CD14-positive monocyte (primary cell): ENCODE results near the gene GFRAL. TPM values are rescaled to one million over a fixed set of nuclear protein-coding genes. Genes with fewer than 3 reads are reported as not detected.

ENCODE experiments used
- DNase-seq, 3 donors: peaks; one replicate each; pipeline ENCODE4 v3.0.0-alpha.2; 2011 to 2022
- H2AFZ ChIP-seq: 2 replicates; pipeline ENCODE4 v1.6.0; 2012; ENCODE audit warnings: mild to moderate bottlenecking, low read depth, low read length, inconsistent platforms; ENCODE audit not compliant: insufficient read depth, poor library complexity, severe bottlenecking
- H3K27ac ChIP-seq, 2 donors: 1 replicate in 1 of 2; 2 replicates in 1 of 2; pipeline ENCODE4 v1.5.1; 2012 to 2013; ENCODE audit warnings: low read length in 2 of 2, control low read depth in 1 of 2, inconsistent platforms in 1 of 2, low read depth in 1 of 2, mild to moderate bottlenecking in 1 of 2
- H3K27me3 ChIP-seq, 2 donors: one replicate each; pipeline versions ENCODE4 v1.6.0 to v1.6.1; 2011 to 2013; ENCODE audit warnings: low read length in 2 of 2; ENCODE audit not compliant: control insufficient read depth in 2 of 2, insufficient read depth in 2 of 2
- H3K36me3 ChIP-seq, 2 donors: replicated peaks in 1 of 2; 1 replicate in 1 of 2; 2 replicates in 1 of 2; pipeline versions ENCODE4 v1.5.1 to v1.6.1; 2012 to 2013; ENCODE audit warnings: low read length in 2 of 2, control low read depth in 1 of 2, inconsistent platforms in 1 of 2, mild to moderate bottlenecking in 1 of 2; ENCODE audit not compliant: insufficient read depth in 2 of 2, control insufficient read depth in 1 of 2
- H3K4me1 ChIP-seq, 2 donors: 1 replicate in 1 of 2; 2 replicates in 1 of 2; pipeline versions ENCODE4 v1.5.1 to v1.6.1; 2012 to 2013; ENCODE audit warnings: low read length in 2 of 2, control low read depth in 1 of 2, inconsistent platforms in 1 of 2, mild to moderate bottlenecking in 1 of 2, moderate library complexity in 1 of 2; ENCODE audit not compliant: insufficient read depth in 2 of 2, control insufficient read depth in 1 of 2
- H3K4me2 ChIP-seq: replicated peaks from 2 replicates; pipeline ENCODE3; 2012; ENCODE audit warnings: low read length, moderate library complexity, mild to moderate bottlenecking; ENCODE audit not compliant: poor library complexity, severe bottlenecking; ENCODE audit errors: extremely low read depth
- H3K4me3 ChIP-seq, 3 experiments: fragments of 200-600 bp in 1 of 3; sonication (generic) in 1 of 3; replicated peaks in 1 of 3; 1 replicate in 2 of 3; 2 replicates in 1 of 3; pipeline ENCODE4 v1.5.1; 2011 to 2013; ENCODE audit warnings: low read length in 3 of 3, mild to moderate bottlenecking in 3 of 3, control low read depth in 2 of 3, low read depth in 2 of 3, inconsistent platforms in 1 of 3, moderate library complexity in 1 of 3
- H3K79me2 ChIP-seq: 2 replicates; pipeline ENCODE4 v1.6.0; 2012; ENCODE audit warnings: mild to moderate bottlenecking, control low read depth, inconsistent platforms, low read length, moderate library complexity; ENCODE audit not compliant: insufficient read depth
- H3K9ac ChIP-seq: 2 replicates; pipeline ENCODE4 v1.6.0; 2017; ENCODE audit warnings: low read length, mild to moderate bottlenecking; ENCODE audit not compliant: insufficient read depth, poor library complexity, severe bottlenecking
- H3K9me3 ChIP-seq, 2 donors: replicated peaks in 1 of 2; 1 replicate in 1 of 2; 2 replicates in 1 of 2; pipeline versions ENCODE4 v1.5.1 to v1.6.1; 2012 to 2013; ENCODE audit warnings: low read length in 2 of 2, control low read depth in 1 of 2; ENCODE audit not compliant: control insufficient read depth in 1 of 2, insufficient read depth in 1 of 2
- H4K20me1 ChIP-seq: 2 replicates; pipeline ENCODE4 v1.6.0; 2012; ENCODE audit warnings: mild to moderate bottlenecking, low read length, control low read depth, moderate library complexity; ENCODE audit not compliant: insufficient read depth
- H3K27ac Mint-ChIP-seq, 7 donors: one replicate each; pipeline ENCODE4 v1.8.0; 2020; ENCODE audit warnings: mild to moderate bottlenecking in 7 of 7, mixed read lengths in 7 of 7, moderate library complexity in 6 of 7, inconsistent platforms in 2 of 7
- H3K27me3 Mint-ChIP-seq, 3 donors: one replicate each; pipeline ENCODE4 v1.8.0; 2021 to 2022; ENCODE audit warnings: low read depth in 3 of 3, mild to moderate bottlenecking in 3 of 3, mixed read lengths in 3 of 3, moderate library complexity in 3 of 3, inconsistent platforms in 1 of 3
- H3K36me3 Mint-ChIP-seq, 2 donors: one replicate each; pipeline ENCODE4 v1.8.0; 2020; ENCODE audit warnings: mixed read lengths in 2 of 2, inconsistent platforms in 1 of 2, mild to moderate bottlenecking in 1 of 2
- H3K4me1 Mint-ChIP-seq: one replicate; pipeline ENCODE4 v1.8.0; 2020; ENCODE audit warnings: mild to moderate bottlenecking, mixed read lengths
- H3K4me3 Mint-ChIP-seq, 2 donors: one replicate each; pipeline ENCODE4 v1.8.0; 2020; ENCODE audit warnings: mild to moderate bottlenecking in 2 of 2, mixed read lengths in 2 of 2, moderate library complexity in 1 of 2
- H3K9me3 Mint-ChIP-seq, 7 donors: one replicate each; pipeline ENCODE4 v1.8.0; 2020 to 2022; ENCODE audit warnings: mixed read lengths in 7 of 7, mild to moderate bottlenecking in 6 of 7, moderate library complexity in 6 of 7, inconsistent platforms in 2 of 7
- CTCF ChIP-seq: fragments of 200-600 bp; IDR thresholded peaks from one replicate; pipeline ENCODE4 v1.8.0; 2022; ENCODE audit warnings: antibody characterized with exemption, mild to moderate bottlenecking
- WGBS: methylation state at CpG from one replicate; pipeline ENCODE4 v1.1.5; 2013; ENCODE audit warnings: missing lambda C conversion rate; ENCODE audit not compliant: insufficient coverage; 5-methylcytosine and 5-hydroxymethylcytosine counted together
- intact Hi-C, 2 donors: fragments of 100-400 bp; cut with micrococcal nuclease; formaldehyde crosslinking; loops; one replicate each; pipeline versions ENCODE4 v1.15.0 to v1.15.1; 2023
- polyA plus RNA-seq, 3 donors: library from polyadenylated mRNA; depleted of rRNA in 1 of 3; unstranded in 2 of 3; stranded (reverse) in 1 of 3; fragments of 300-500 nt in 2 of 3; fragments of >200 nt in 1 of 3; fragmentation: Illumina TruSeq in 2 of 3; gene quantifications; 1 replicate in 2 of 3; 2 replicates in 1 of 3; pipeline ENCODE4 v1.2.3, GENCODE V29; 2012 to 2021

GFRAL gene
- polyA plus RNA-seq, 3 donors: not detected

GRCh38 chr6:55286824-55287223 lies 40.4 kb upstream of the GFRAL start:
- no peak overlapping the region for H3K4me2 ChIP-seq
- Mint-ChIP-seq H3K4me1 (peaks cover 2% of the 10 kb centered on the region), H3K9me3 (no peaks in the 10 kb centered on the region), H3K4me3 (no peak overlapping the region), H3K27ac (no peak overlapping the region), H3K27me3 (peaks cover 0 to 2% (median 1%) of the 10 kb centered on the region in 3 donors), H3K36me3 (no peaks in the 10 kb centered on the region)
- DNase-seq: no peak
- no peaks in the 10 kb centered on the region for H3K9me3 ChIP-seq
- H3K27me3 ChIP-seq: no peaks in the 10 kb centered on the region
- no peaks in the 10 kb centered on the region for H4K20me1 ChIP-seq
- no peak overlapping the region for H3K27ac ChIP-seq
- TF ChIP-seq CTCF: no peak
- H3K4me3 ChIP-seq: no peak overlapping the region
- H2AFZ ChIP-seq: no peak overlapping the region
- intact Hi-C loops: no loop called here
- H3K79me2 ChIP-seq: no peaks in the 10 kb centered on the region
- no peaks in the 10 kb centered on the region for H3K36me3 ChIP-seq
- WGBS: no CpG with 5 or more reads among the region's 2 CpGs
- no peaks in the 10 kb centered on the region for H3K4me1 ChIP-seq
- no peak overlapping the region for H3K9ac ChIP-seq

- H3K79me2 ChIP-seq: no peaks in the 10 kb centered on the region
- Mint-ChIP-seq H3K36me3 (no peaks in the 10 kb centered on the region), H3K27me3 (peaks cover 0 to 2% (median 1%) of the 10 kb centered on the region in 3 donors), H3K4me1 (peaks cover 2% of the 10 kb centered on the region), H3K9me3 (peaks cover 0 to 2% (median 0%) of the 10 kb centered on the region in 7 donors), H3K4me3 (no peak overlapping the region), H3K27ac (no peak overlapping the region)
- H3K9ac ChIP-seq: no peak overlapping the region
- H3K36me3 ChIP-seq: no peaks in the 10 kb centered on the region
- H3K27me3 ChIP-seq: no peaks in the 10 kb centered on the region
- no peaks in the 10 kb centered on the region for H4K20me1 ChIP-seq
- intact Hi-C loops: no loop called here
- no peak overlapping the region for H3K4me2 ChIP-seq
- no peaks in the 10 kb centered on the region for H3K9me3 ChIP-seq
- 43% methylated on average over 1 of the region's 2 CpGs for WGBS
- no peak for TF ChIP-seq CTCF
- H3K4me1 ChIP-seq: no peaks in the 10 kb centered on the region
- no peak for DNase-seq
- H3K27ac ChIP-seq: no peak overlapping the region
- H3K4me3 ChIP-seq: no peak overlapping the region
- no peak overlapping the region for H2AFZ ChIP-seq
Measured at GRCh38 chr6:55290736-55291135, 36.5 kb upstream of the GFRAL start.
